Measurements from ENCODE around the gene SMARCB1. TPM values are rescaled to one million over a fixed set of nuclear protein-coding genes. Genes with fewer than 3 reads are reported as not detected.

SMARCB1 gene
- total RNA-seq, 1 donor from 2014 or later, result 105 TPM

- H3K27me3 Mint-ChIP-seq (ENCODE audit: unreplicated experiment), result peaks cover 10% of the 10 kb centered on the region
- no peaks in the 10 kb centered on the region for H3K9me3 Mint-ChIP-seq (ENCODE audit: unreplicated experiment)
- H3K27ac Mint-ChIP-seq (ENCODE audit: unreplicated experiment), result peak overlapping the region; percentile 75
- DNase-seq (ENCODE audit: low spot score), result no peak
- H3K4me3 Mint-ChIP-seq (ENCODE audit: unreplicated experiment), result peak overlapping the region; percentile 39
- no peak for TF ChIP-seq CTCF (IDR thresholded peaks at IDR 0.05; ENCODE audit: unreplicated experiment)
- peaks cover 4% of the 10 kb centered on the region for H3K4me1 Mint-ChIP-seq (ENCODE audit: unreplicated experiment)
- peaks cover 49% of the 10 kb centered on the region for H3K36me3 Mint-ChIP-seq (ENCODE audit: low read depth, unreplicated experiment)
Measured at GRCh38 chr22:23825246-23825905, 38.6 kb downstream of the SMARCB1 start.

GRCh38 chr22:23826510-23827350 is 40.0 kb downstream of the SMARCB1 start:
- H3K36me3 Mint-ChIP-seq (ENCODE audit: low read depth, unreplicated experiment), result peaks cover 53% of the 10 kb centered on the region
- no peaks in the 10 kb centered on the region for H3K4me1 Mint-ChIP-seq (ENCODE audit: unreplicated experiment)

GRCh38 chr22:23827351-23827995 is 40.7 kb downstream of the SMARCB1 start:
- no peak for DNase-seq (ENCODE audit: low spot score)
- H3K4me1 Mint-ChIP-seq (ENCODE audit: unreplicated experiment), result no peaks in the 10 kb centered on the region
- H3K4me3 Mint-ChIP-seq (ENCODE audit: unreplicated experiment), result no peak overlapping the region
- H3K9me3 Mint-ChIP-seq (ENCODE audit: unreplicated experiment), result no peaks in the 10 kb centered on the region
- TF ChIP-seq CTCF (IDR thresholded peaks at IDR 0.05; ENCODE audit: unreplicated experiment), result no peak
- H3K36me3 Mint-ChIP-seq (ENCODE audit: low read depth, unreplicated experiment), result peaks cover 52% of the 10 kb centered on the region
- peaks cover 10% of the 10 kb centered on the region for H3K27me3 Mint-ChIP-seq (ENCODE audit: unreplicated experiment)
- H3K27ac Mint-ChIP-seq (ENCODE audit: unreplicated experiment), result no peak overlapping the region

More at GRCh38 chr22:23826510-23827350, 40.0 kb downstream of the SMARCB1 start:
- H3K27ac Mint-ChIP-seq (ENCODE audit: unreplicated experiment), result no peak overlapping the region
- no peaks in the 10 kb centered on the region for H3K9me3 Mint-ChIP-seq (ENCODE audit: unreplicated experiment)
- no peak overlapping the region for H3K4me3 Mint-ChIP-seq (ENCODE audit: unreplicated experiment)
- no peak for TF ChIP-seq CTCF (IDR thresholded peaks at IDR 0.05; ENCODE audit: unreplicated experiment)
- no peak for DNase-seq (ENCODE audit: low spot score)
- H3K27me3 Mint-ChIP-seq (ENCODE audit: unreplicated experiment), result peaks cover 10% of the 10 kb centered on the region

GRCh38 chr22:23828800-23829680 is 42.3 kb downstream of the SMARCB1 start:
- Mint-ChIP-seq H3K27ac (ENCODE audit: unreplicated experiment) (no peak overlapping the region), H3K4me3 (ENCODE audit: unreplicated experiment) (peak overlapping the region; percentile 47), H3K9me3 (ENCODE audit: unreplicated experiment) (no peaks in the 10 kb centered on the region), H3K4me1 (ENCODE audit: unreplicated experiment) (no peaks in the 10 kb centered on the region), H3K27me3 (ENCODE audit: unreplicated experiment) (peaks cover 10% of the 10 kb centered on the region), H3K36me3 (ENCODE audit: low read depth, unreplicated experiment) (peaks cover 36% of the 10 kb centered on the region)
- no peak for DNase-seq (ENCODE audit: low spot score)
- no peak for TF ChIP-seq CTCF (IDR thresholded peaks at IDR 0.05; ENCODE audit: unreplicated experiment)

Measured in endothelial cell (in vitro differentiated cells).